Loucy (cell line): Measurements from ENCODE around the gene UGT2B17.
"Not testable (repeated sequence)": the region's sequence is repeated elsewhere in the genome, so short reads cannot be mapped to it uniquely, and the experiment has no call there.

ENCODE experiments used
- EZH2phosphoT487 ChIP-seq: fragments of 200-600 bp; IDR thresholded peaks from 2 replicates; pipeline ENCODE4 v1.6.1; 2018; ENCODE audit warnings: antibody characterized with exemption, mild to moderate bottlenecking, moderate library complexity, borderline replicate concordance
- TF ChIP-seq, protein P1 (sequence below): fragments of 200-600 bp; sonication (generic); conservative IDR thresholded peaks from 2 replicates; pipeline ENCODE4 v1.5.1; 2014; ENCODE audit warnings: mild to moderate bottlenecking, antibody characterized with exemption, low read length

DNA sequence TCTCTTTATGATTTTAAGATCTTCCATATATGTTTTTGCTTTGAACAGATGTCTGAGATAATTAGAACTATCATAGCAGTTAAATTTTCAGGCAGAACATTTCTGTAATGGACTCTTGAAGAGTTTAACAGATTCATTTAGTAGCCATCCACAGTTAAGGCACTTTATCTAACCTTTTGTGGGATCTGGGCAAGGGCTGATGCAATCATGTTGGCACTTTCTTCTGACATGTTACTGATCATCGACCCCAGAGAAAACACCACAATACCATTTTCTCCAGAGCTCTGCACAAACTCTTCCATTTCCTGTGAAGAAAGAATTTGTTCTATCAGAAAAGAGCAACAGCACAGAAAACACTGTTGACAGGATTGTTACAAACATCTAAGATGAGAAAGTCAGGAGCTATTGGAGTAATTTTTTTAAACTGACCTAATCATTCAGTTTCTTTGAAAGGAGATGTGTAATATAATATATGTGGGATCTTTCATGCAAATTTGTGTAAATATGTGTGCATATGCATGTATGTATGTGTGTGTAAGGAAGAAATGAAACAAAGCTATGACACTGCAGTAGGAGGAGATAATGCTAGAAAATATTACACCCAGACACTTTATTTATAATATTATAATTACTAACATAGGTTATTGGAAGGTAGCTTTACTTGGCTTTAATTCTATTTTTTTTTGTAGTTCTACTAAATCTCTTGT, 15.6 kb downstream of the UGT2B17 start:
- TF ChIP-seq, protein P1, sequence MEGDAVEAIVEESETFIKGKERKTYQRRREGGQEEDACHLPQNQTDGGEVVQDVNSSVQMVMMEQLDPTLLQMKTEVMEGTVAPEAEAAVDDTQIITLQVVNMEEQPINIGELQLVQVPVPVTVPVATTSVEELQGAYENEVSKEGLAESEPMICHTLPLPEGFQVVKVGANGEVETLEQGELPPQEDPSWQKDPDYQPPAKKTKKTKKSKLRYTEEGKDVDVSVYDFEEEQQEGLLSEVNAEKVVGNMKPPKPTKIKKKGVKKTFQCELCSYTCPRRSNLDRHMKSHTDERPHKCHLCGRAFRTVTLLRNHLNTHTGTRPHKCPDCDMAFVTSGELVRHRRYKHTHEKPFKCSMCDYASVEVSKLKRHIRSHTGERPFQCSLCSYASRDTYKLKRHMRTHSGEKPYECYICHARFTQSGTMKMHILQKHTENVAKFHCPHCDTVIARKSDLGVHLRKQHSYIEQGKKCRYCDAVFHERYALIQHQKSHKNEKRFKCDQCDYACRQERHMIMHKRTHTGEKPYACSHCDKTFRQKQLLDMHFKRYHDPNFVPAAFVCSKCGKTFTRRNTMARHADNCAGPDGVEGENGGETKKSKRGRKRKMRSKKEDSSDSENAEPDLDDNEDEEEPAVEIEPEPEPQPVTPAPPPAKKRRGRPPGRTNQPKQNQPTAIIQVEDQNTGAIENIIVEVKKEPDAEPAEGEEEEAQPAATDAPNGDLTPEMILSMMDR: not testable (repeated sequence)
- TF ChIP-seq EZH2phosphoT487: not testable (repeated sequence)
